Activated CD4-positive, alpha-beta memory T cell treated with anti-CD3 and anti-CD28 coated beads, Interleukin-2, amount 10 ng/mL, durations not matched to agents 7 days and 5 days (primary cell): ENCODE data around the gene PRDX3. TPM values are rescaled to one million over a fixed set of nuclear protein-coding genes. Genes with fewer than 3 reads are reported as not detected.

Source experiments
- CTCF ChIA-PET: fragments of 350-600 bp; sonication (Branson Sonifier 250); formaldehyde crosslinking; loops from one replicate; lab custom pipeline; 2021; ENCODE audit warnings: antibody characterized with exemption, inconsistent platforms; lab: Charles Lee
- POLR2A ChIA-PET: fragments of 350-600 bp; sonication (Branson Sonifier 250); formaldehyde crosslinking; loops from one replicate; lab custom pipeline; 2021; ENCODE audit warnings: antibody characterized with exemption; lab: Charles Lee
- DNase-seq: peaks from one replicate; pipeline ENCODE4 v3.0.0-alpha.2; 2020
- H3K27ac Mint-ChIP-seq: one replicate; pipeline ENCODE4 v1.8.0; 2021; ENCODE audit warnings: mild to moderate bottlenecking, mixed read lengths
- H3K27me3 Mint-ChIP-seq: one replicate; pipeline ENCODE4 v1.8.0; 2021; ENCODE audit warnings: mixed read lengths
- H3K36me3 Mint-ChIP-seq: one replicate; pipeline ENCODE4 v1.8.0; 2021; ENCODE audit warnings: low read depth, mixed read lengths
- H3K4me1 Mint-ChIP-seq: one replicate; pipeline ENCODE4 v1.8.0; 2021; ENCODE audit warnings: mixed read lengths
- H3K4me3 Mint-ChIP-seq: one replicate; pipeline ENCODE4 v1.8.0; 2021; ENCODE audit warnings: mild to moderate bottlenecking, mixed read lengths
- H3K9me3 Mint-ChIP-seq: one replicate; pipeline ENCODE4 v1.8.0; 2021; ENCODE audit warnings: mixed read lengths
- total RNA-seq, 2 experiments: library from RNA; stranded (reverse); gene quantifications; one replicate each; pipeline ENCODE4 v1.2.3, GENCODE V29; 2021

The PRDX3 gene
- total RNA-seq, 2 experiments from 2014 or later = 115 to 117 TPM

- POLR2A ChIA-PET = interaction anchor here (0.6 to 7.1 kb wide), 8 partner anchors 10 to 306 kb away, joined by 3 to 100 read pairs (median 3); partner anchors contain the start of gene EIF3A
Observed at GRCh38 chr10:119211625-119212441, 33.2 kb upstream of the PRDX3 start.

GRCh38 chr10:119211176-119211575, 32.6 kb upstream of the PRDX3 start:
- H3K9me3 Mint-ChIP-seq = no peaks in the 10 kb centered on the region
- ChIA-PET POLR2A (interaction anchor here (1.2 to 7.1 kb wide), 5 partner anchors 11 to 131 kb away, joined by 3 to 100 read pairs (median 4); partner anchors contain the start of gene EIF3A), CTCF (interaction anchor here (0.7 to 4.9 kb wide), 8 partner anchors 12 to 279 kb away, joined by 3 to 42 read pairs (median 4); no protein-coding TSS in a partner anchor)
- peak overlapping the region; percentile 59 for H3K4me3 Mint-ChIP-seq
- peak overlapping the region; percentile 89 for H3K27ac Mint-ChIP-seq
- no peaks in the 10 kb centered on the region for H3K27me3 Mint-ChIP-seq
- H3K4me1 Mint-ChIP-seq = peaks cover 67% of the 10 kb centered on the region
- no peak for DNase-seq
- no peaks in the 10 kb centered on the region for H3K36me3 Mint-ChIP-seq

More at GRCh38 chr10:119211625-119212441, 33.2 kb upstream of the PRDX3 start:
- no peak for DNase-seq
- Mint-ChIP-seq H3K36me3 (no peaks in the 10 kb centered on the region), H3K4me3 (peak overlapping the region; percentile 59), H3K27me3 (no peaks in the 10 kb centered on the region), H3K4me1 (peaks cover 65% of the 10 kb centered on the region), H3K9me3 (no peaks in the 10 kb centered on the region), H3K27ac (peak overlapping the region; percentile 89)
- CTCF ChIA-PET = interaction anchor here (0.6 to 4.9 kb wide), 12 partner anchors 32 to 331 kb away, joined by 3 to 42 read pairs (median 4); partner anchors contain the start of gene RGS10

- ChIA-PET POLR2A (interaction anchor here (0.6 to 7.1 kb wide), 8 partner anchors 33 to 130 kb away, joined by 3 to 100 read pairs (median 4); partner anchors contain the start of gene EIF3A), CTCF (interaction anchor here (1.0 to 4.9 kb wide), 14 partner anchors 11 to 307 kb away, joined by 3 to 42 read pairs (median 5); partner anchors contain the start of gene PRDX3)
- H3K4me1 Mint-ChIP-seq = peaks cover 70% of the 10 kb centered on the region
- no peaks in the 10 kb centered on the region for H3K36me3 Mint-ChIP-seq
- H3K27ac Mint-ChIP-seq = peak overlapping the region; percentile 89
- no peak for DNase-seq
- H3K4me3 Mint-ChIP-seq = no peak overlapping the region
- H3K9me3 Mint-ChIP-seq = no peaks in the 10 kb centered on the region
- no peaks in the 10 kb centered on the region for H3K27me3 Mint-ChIP-seq
Observed at GRCh38 chr10:119210633-119211032, 32.0 kb upstream of the PRDX3 start.

- ChIA-PET POLR2A (interaction anchor here (0.6 to 7.1 kb wide), 11 partner anchors 9 to 230 kb away, joined by 3 to 100 read pairs (median 4); partner anchors contain the start of gene SFXN4), CTCF (interaction anchor here (0.6 to 4.9 kb wide), 33 partner anchors 9 to 492 kb away, joined by 3 to 42 read pairs (median 4); partner anchors contain the start of gene PRDX3)
- Mint-ChIP-seq H3K36me3 (no peaks in the 10 kb centered on the region), H3K27me3 (no peaks in the 10 kb centered on the region), H3K9me3 (no peaks in the 10 kb centered on the region), H3K27ac (peak overlapping the region; percentile 80), H3K4me3 (peak overlapping the region; percentile 92), H3K4me1 (peaks cover 65% of the 10 kb centered on the region)
- no peak for DNase-seq
Observed at GRCh38 chr10:119209736-119210355, 31.2 kb upstream of the PRDX3 start.

- peaks cover 63% of the 10 kb centered on the region for H3K4me1 Mint-ChIP-seq
- no peaks in the 10 kb centered on the region for H3K36me3 Mint-ChIP-seq
- ChIA-PET POLR2A (interaction anchor here (0.7 to 7.1 kb wide), 10 partner anchors 9 to 333 kb away, joined by 3 to 100 read pairs (median 4); partner anchors contain the start of genes RGS10 and SFXN4), CTCF (interaction anchor here (0.6 to 4.9 kb wide), 39 partner anchors 9 to 517 kb away, joined by 3 to 42 read pairs (median 4); partner anchors contain the start of genes INPP5F and PRDX3)
- H3K9me3 Mint-ChIP-seq = no peaks in the 10 kb centered on the region
- peak overlapping the region; percentile 92 for H3K4me3 Mint-ChIP-seq
- H3K27ac Mint-ChIP-seq = peak overlapping the region; percentile 80
- H3K27me3 Mint-ChIP-seq = no peaks in the 10 kb centered on the region
- DNase-seq = peak; percentile 60
Observed at GRCh38 chr10:119209035-119209735, 30.6 kb upstream of the PRDX3 start.

- CTCF ChIA-PET = interaction anchor here (0.6 to 4.9 kb wide), 24 partner anchors 9 to 518 kb away, joined by 3 to 42 read pairs (median 4); partner anchors contain the start of gene INPP5F
- POLR2A ChIA-PET = interaction anchor here (0.7 to 7.1 kb wide), 8 partner anchors 9 to 334 kb away, joined by 3 to 100 read pairs (median 6); partner anchors contain the start of gene RGS10
- H3K27ac Mint-ChIP-seq = peak overlapping the region; percentile 80
- peak overlapping the region; percentile 92 for H3K4me3 Mint-ChIP-seq
- DNase-seq = no peak
- peaks cover 56% of the 10 kb centered on the region for H3K4me1 Mint-ChIP-seq
- H3K27me3 Mint-ChIP-seq = no peaks in the 10 kb centered on the region
- no peaks in the 10 kb centered on the region for H3K36me3 Mint-ChIP-seq
- H3K9me3 Mint-ChIP-seq = no peaks in the 10 kb centered on the region
Observed at GRCh38 chr10:119208553-119208940, 29.9 kb upstream of the PRDX3 start.

GRCh38 chr10:119207713-119208552, 29.3 kb upstream of the PRDX3 start:
- peak; percentile 57 for DNase-seq
- ChIA-PET CTCF (interaction anchor here (0.6 to 4.9 kb wide), 38 partner anchors 7 to 665 kb away, joined by 3 to 42 read pairs (median 5); partner anchors contain the start of genes INPP5F, MCMBP, PRDX3 and RGS10), POLR2A (interaction anchor here (0.7 to 7.1 kb wide), 30 partner anchors 10 to 389 kb away, joined by 3 to 100 read pairs (median 6); partner anchors contain the start of genes EIF3A, RGS10 and SFXN4)
- H3K9me3 Mint-ChIP-seq = no peaks in the 10 kb centered on the region
- H3K27ac Mint-ChIP-seq = peak overlapping the region; percentile 80
- peaks cover 52% of the 10 kb centered on the region for H3K4me1 Mint-ChIP-seq
- no peaks in the 10 kb centered on the region for H3K27me3 Mint-ChIP-seq
- no peaks in the 10 kb centered on the region for H3K36me3 Mint-ChIP-seq
- peak overlapping the region; percentile 92 for H3K4me3 Mint-ChIP-seq

- H3K9me3 Mint-ChIP-seq = no peaks in the 10 kb centered on the region
- H3K4me3 Mint-ChIP-seq = peak within 1 kb of the TSS; percentile 92
- peak; percentile 97 for DNase-seq
- H3K4me1 Mint-ChIP-seq = peaks cover 46% of the 10 kb centered on the region
- H3K27ac Mint-ChIP-seq = peak within 1 kb of the TSS; percentile 97
- no peaks in the 10 kb centered on the region for H3K27me3 Mint-ChIP-seq
- no peaks in the 10 kb centered on the region for H3K36me3 Mint-ChIP-seq
- POLR2A ChIA-PET = interaction anchor here (0.7 to 7.1 kb wide), 38 partner anchors 9 to 444 kb away, joined by 3 to 100 read pairs (median 6); partner anchors contain the start of genes BAG3, EIF3A, RGS10 and SFXN4
- CTCF ChIA-PET = interaction anchor here (0.6 to 4.3 kb wide), 41 partner anchors 8 to 666 kb away, joined by 3 to 20 read pairs (median 5); partner anchors contain the start of genes INPP5F, MCMBP, NANOS1 and PRDX3
Observed at GRCh38 chr10:119207366-119207666, 28.7 kb upstream of the PRDX3 start, which contains the start of gene GRK5. GRK5 (plus strand) TSS chr10:119207571; CDS start chr10:119207918, 347 bp downstream.

GRCh38 chr10:119206603-119207365, 28.2 kb upstream of the PRDX3 start:
- H3K36me3 Mint-ChIP-seq = no peaks in the 10 kb centered on the region
- DNase-seq = peak; percentile 66
- peaks cover 40% of the 10 kb centered on the region for H3K4me1 Mint-ChIP-seq
- POLR2A ChIA-PET = interaction anchor here (0.7 to 7.1 kb wide), 43 partner anchors 9 to 445 kb away, joined by 3 to 100 read pairs (median 5); partner anchors contain the start of genes BAG3, EIF3A, RGS10 and SFXN4
- H3K27ac Mint-ChIP-seq = peak overlapping the region; percentile 97
- CTCF ChIA-PET = interaction anchor here (0.6 to 4.3 kb wide), 51 partner anchors 8 to 700 kb away, joined by 3 to 20 read pairs (median 4); partner anchors contain the start of genes INPP5F, MCMBP, NANOS1 and PRDX3
- H3K4me3 Mint-ChIP-seq = peak overlapping the region; percentile 91
- no peaks in the 10 kb centered on the region for H3K27me3 Mint-ChIP-seq
- no peaks in the 10 kb centered on the region for H3K9me3 Mint-ChIP-seq
